GM23248 (cell line): ENCODE results near the gene BIRC7. TPM values are rescaled to one million over a fixed set of nuclear protein-coding genes. Genes with fewer than 3 reads are reported as not detected.

ENCODE experiments used
- DNase-seq: peaks from one replicate; pipeline ENCODE4 v3.0.0-alpha.2; 2015
- H2AFZ ChIP-seq: fragments of 200-600 bp; sonication (generic); 2 replicates; pipeline ENCODE4 v1.6.1; 2016; ENCODE audit warnings: antibody characterized with exemption
- H3F3A ChIP-seq: fragments of 200-600 bp; sonication (generic); 2 replicates; pipeline ENCODE4 v1.6.1; 2016; ENCODE audit warnings: mild to moderate bottlenecking, antibody characterized with exemption, mixed run types; ENCODE audit not compliant: insufficient read depth
- H3K27ac ChIP-seq: fragments of 200-600 bp; sonication (generic); 2 replicates; pipeline ENCODE4 v1.5.1; 2016; ENCODE audit warnings: mild to moderate bottlenecking
- H3K27me3 ChIP-seq: fragments of 200-600 bp; sonication (generic); replicated peaks from 2 replicates; pipeline ENCODE4 v1.6.1; 2016; ENCODE audit warnings: mild to moderate bottlenecking; ENCODE audit not compliant: insufficient read depth
- H3K36me3 ChIP-seq: fragments of 200-600 bp; sonication (generic); 2 replicates; pipeline ENCODE4 v1.6.1; 2016; ENCODE audit warnings: low read depth, mild to moderate bottlenecking
- H3K4me1 ChIP-seq: fragments of 200-600 bp; sonication (generic); 2 replicates; pipeline ENCODE4 v1.6.1; 2016; ENCODE audit warnings: mild to moderate bottlenecking; ENCODE audit not compliant: insufficient read depth
- H3K4me2 ChIP-seq: fragments of 200-600 bp; sonication (generic); one replicate; pipeline ENCODE4 v1.6.1; 2016; ENCODE audit warnings: mild to moderate bottlenecking; ENCODE audit not compliant: unreplicated experiment
- H3K4me3 ChIP-seq: fragments of 200-600 bp; sonication (generic); 2 replicates; pipeline ENCODE4 v1.5.1; 2016; ENCODE audit warnings: mild to moderate bottlenecking
- H3K79me2 ChIP-seq: fragments of 200-600 bp; sonication (generic); 2 replicates; pipeline ENCODE4 v1.6.1; 2016; ENCODE audit warnings: mild to moderate bottlenecking; ENCODE audit not compliant: insufficient read depth
- H3K9ac ChIP-seq: fragments of 200-600 bp; sonication (generic); 2 replicates; pipeline ENCODE4 v1.6.1; 2016; ENCODE audit warnings: mild to moderate bottlenecking
- H3K9me2 ChIP-seq: fragments of 200-600 bp; sonication (generic); 2 replicates; pipeline ENCODE4 v1.6.1; 2016; ENCODE audit warnings: mixed run types, mild to moderate bottlenecking, moderate library complexity; ENCODE audit not compliant: insufficient read depth
- H3K9me3 ChIP-seq: fragments of 200-600 bp; sonication (generic); one replicate; pipeline ENCODE4 v1.6.1; 2017; ENCODE audit warnings: low read depth
- H4K20me1 ChIP-seq: fragments of 200-600 bp; sonication (generic); 2 replicates; pipeline ENCODE4 v1.6.0; 2016; ENCODE audit not compliant: insufficient read depth
- EZH2 ChIP-seq: fragments of 200-600 bp; sonication (generic); IDR thresholded peaks from 2 replicates; pipeline ENCODE4 v1.6.1; 2018; ENCODE audit warnings: antibody characterized with exemption, mild to moderate bottlenecking; ENCODE audit not compliant: insufficient read depth, poor library complexity, severe bottlenecking
- EZH2phosphoT487 ChIP-seq: fragments of 200-600 bp; sonication (generic); IDR thresholded peaks from 2 replicates; pipeline ENCODE4 v1.6.1; 2018; ENCODE audit warnings: antibody characterized with exemption, moderate library complexity, mild to moderate bottlenecking, low read depth; ENCODE audit not compliant: insufficient read depth
- WGBS, 2 experiments: methylation state at CpG; one replicate each; pipeline ENCODE4 v1.1.6; 2015 to 2017; ENCODE audit warnings: low lambda C conversion rate in 2 of 2, low coverage in 1 of 2; ENCODE audit errors: missing lambda C conversion rate in 2 of 2; 5-methylcytosine and 5-hydroxymethylcytosine counted together
- in situ Hi-C: fragments of 300-500 bp; cut with MboI; formaldehyde crosslinking; loops from 2 replicates; pipeline ENCODE4 v1.15.0; 2020
- polyA plus RNA-seq: library from polyadenylated mRNA; unstranded; fragments of >200 nt; fragmentation: Nextera tagmentation; extraction: Ambion mirVana; gene quantifications from 2 replicates; pipeline ENCODE4 v1.2.1, GENCODE V29; 2016
- total RNA-seq: library from RNA; depleted of rRNA; stranded (reverse); fragments of >200 nt; shearing (Covaris generic); gene quantifications from 2 replicates; pipeline ENCODE4 v1.2.3, GENCODE V29; 2014

The BIRC7 gene
- total and polyA plus RNA-seq, 2 experiments from 2014 or later: not detected

- peaks cover 12% of the 10 kb centered on the region; the same call in 1 of the 2 replicates for H4K20me1 ChIP-seq
- H3F3A ChIP-seq: no peaks in the 10 kb centered on the region
- no peak for TF ChIP-seq EZH2phosphoT487
- TF ChIP-seq EZH2: no peak
- peaks cover 100% of the 10 kb centered on the region for H3K79me2 ChIP-seq
- no peak overlapping the region for H3K9ac ChIP-seq
- no peaks in the 10 kb centered on the region for H3K4me1 ChIP-seq
- no peaks in the 10 kb centered on the region for H3K9me3 ChIP-seq
- no peak for DNase-seq
- 91% methylated on average over 17 of the region's 17 CpGs for WGBS, 2 experiments
- no peaks in the 10 kb centered on the region for H3K27me3 ChIP-seq
- H3K4me3 ChIP-seq: no peak overlapping the region
- H2AFZ ChIP-seq: no peak overlapping the region
- in situ Hi-C loops: no loop called here
- no peak overlapping the region for H3K4me2 ChIP-seq
- H3K27ac ChIP-seq: no peak overlapping the region
- peaks cover 5% of the 10 kb centered on the region; the same call in 1 of the 2 replicates for H3K36me3 ChIP-seq
- no peaks in the 10 kb centered on the region for H3K9me2 ChIP-seq
Observed at GRCh38 chr20:63202021-63202420, 33.7 kb upstream of the BIRC7 start.

- WGBS, 2 experiments: 97 to 98% methylated on average over 28 to 29 of the region's 29 CpGs
- H3K27ac ChIP-seq: no peak overlapping the region
- peaks cover 7% of the 10 kb centered on the region; the same call in 1 of the 2 replicates for H4K20me1 ChIP-seq
- H3K36me3 ChIP-seq: peaks cover 10% of the 10 kb centered on the region; the same call in 1 of the 2 replicates
- H3K9me3 ChIP-seq: no peaks in the 10 kb centered on the region
- no peak overlapping the region for H2AFZ ChIP-seq
- H3K79me2 ChIP-seq: peaks cover 100% of the 10 kb centered on the region
- in situ Hi-C loops: no loop called here
- no peak for TF ChIP-seq EZH2
- no peak for TF ChIP-seq EZH2phosphoT487
- no peak overlapping the region for H3K4me3 ChIP-seq
- H3K4me2 ChIP-seq: no peak overlapping the region
- H3K4me1 ChIP-seq: no peaks in the 10 kb centered on the region
- H3F3A ChIP-seq: no peaks in the 10 kb centered on the region
- no peaks in the 10 kb centered on the region for H3K9me2 ChIP-seq
- no peak overlapping the region for H3K9ac ChIP-seq
- DNase-seq: no peak
- no peaks in the 10 kb centered on the region for H3K27me3 ChIP-seq
Observed at GRCh38 chr20:63202811-63203526, 32.7 kb upstream of the BIRC7 start.

GRCh38 chr20:63204362-63204761 is 31.3 kb upstream of the BIRC7 start:
- H3K4me2 ChIP-seq: no peak overlapping the region
- H3K4me1 ChIP-seq: no peaks in the 10 kb centered on the region
- TF ChIP-seq EZH2: no peak
- no peak overlapping the region for H3K4me3 ChIP-seq
- no peaks in the 10 kb centered on the region; the same call in 1 of the 2 replicates for H4K20me1 ChIP-seq
- 76 to 78% methylated on average over 5 of the region's 5 CpGs for WGBS, 2 experiments
- no peaks in the 10 kb centered on the region for H3K27me3 ChIP-seq
- H3K36me3 ChIP-seq: peaks cover 14% of the 10 kb centered on the region; the same call in 1 of the 2 replicates
- no peaks in the 10 kb centered on the region for H3K9me3 ChIP-seq
- H2AFZ ChIP-seq: no peak overlapping the region
- DNase-seq: no peak
- no peaks in the 10 kb centered on the region; the same call in 1 of the 2 replicates for H3F3A ChIP-seq
- H3K79me2 ChIP-seq: peaks cover 100% of the 10 kb centered on the region
- in situ Hi-C loops: no loop called here
- no peaks in the 10 kb centered on the region for H3K9me2 ChIP-seq
- H3K27ac ChIP-seq: no peak overlapping the region
- no peak overlapping the region for H3K9ac ChIP-seq

GRCh38 chr20:63205896-63206295 is 29.8 kb upstream of the BIRC7 start:
- Histone ChIP-seq H3K4me1 (no peaks in the 10 kb centered on the region), H3K4me2 (no peak overlapping the region), H3K36me3 (peaks cover 14% of the 10 kb centered on the region; the same call in 1 of the 2 replicates), H3K27ac (no peak overlapping the region), H3K4me3 (no peak overlapping the region), H3K9me3 (no peaks in the 10 kb centered on the region), H3K9ac (no peak overlapping the region), H2AFZ (no peak overlapping the region), H3K9me2 (no peaks in the 10 kb centered on the region), H3K79me2 (peaks cover 100% of the 10 kb centered on the region), H3K27me3 (no peaks in the 10 kb centered on the region), H3F3A (no peaks in the 10 kb centered on the region; the same call in 1 of the 2 replicates), H4K20me1 (peaks cover 10% of the 10 kb centered on the region; the same call in 1 of the 2 replicates)
- in situ Hi-C loops: no loop called here
- TF ChIP-seq EZH2 (no peak), EZH2phosphoT487 (no peak)
- no peak for DNase-seq
- 88 to 92% methylated on average over 9 to 10 of the region's 10 CpGs for WGBS, 2 experiments
